ENCODE data around the gene PSMD10.
A peak's percentile ranks its signal among the peaks of the same experiment; 100 is the strongest.

Gene PSMD10
- 30.0 to 33.0 reads per million in 2 donors for total RNA-seq

DNA sequence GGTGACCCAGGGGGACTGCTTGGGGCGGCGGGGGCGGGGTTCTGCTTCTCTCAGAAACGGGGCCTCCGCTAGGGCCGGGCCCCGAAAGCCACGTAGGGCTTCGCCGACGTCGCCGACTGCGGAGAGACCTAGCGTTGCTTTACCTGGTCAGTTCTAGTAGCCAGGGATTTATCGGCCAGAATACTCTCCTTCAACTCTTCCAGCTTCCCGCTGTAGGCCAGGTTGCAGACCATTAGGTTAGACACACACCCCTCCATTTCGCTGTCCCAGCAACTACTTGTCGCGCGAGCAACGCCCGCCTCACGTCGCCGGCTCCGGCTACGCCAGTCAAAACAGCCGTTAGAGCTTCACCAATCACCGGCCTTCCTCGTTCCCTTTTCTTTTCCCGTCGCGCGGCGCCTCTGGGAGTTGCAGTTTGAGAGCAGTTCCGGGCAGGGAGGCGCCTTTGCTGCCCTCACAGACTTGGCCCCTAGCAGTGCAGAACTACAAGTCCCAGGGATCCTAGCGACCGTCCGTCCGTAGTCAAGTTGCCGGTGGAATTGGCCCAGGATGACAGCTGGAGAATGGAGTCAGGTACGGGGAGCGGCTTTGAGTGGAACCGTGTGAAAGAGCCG lies at the start of gene PSMD10, which contains the start of gene ATG4A:
Gene PSMD10 (minus strand): TSS at position 279 of the 614 bp plus-strand sequence. CDS start 22 bp downstream, at position 257.
Gene ATG4A (plus strand): TSS at position 515 of the 614 bp plus-strand sequence. CDS start 49 bp downstream, at position 564.
- peak; percentile 67 for DNase-seq

DNA sequence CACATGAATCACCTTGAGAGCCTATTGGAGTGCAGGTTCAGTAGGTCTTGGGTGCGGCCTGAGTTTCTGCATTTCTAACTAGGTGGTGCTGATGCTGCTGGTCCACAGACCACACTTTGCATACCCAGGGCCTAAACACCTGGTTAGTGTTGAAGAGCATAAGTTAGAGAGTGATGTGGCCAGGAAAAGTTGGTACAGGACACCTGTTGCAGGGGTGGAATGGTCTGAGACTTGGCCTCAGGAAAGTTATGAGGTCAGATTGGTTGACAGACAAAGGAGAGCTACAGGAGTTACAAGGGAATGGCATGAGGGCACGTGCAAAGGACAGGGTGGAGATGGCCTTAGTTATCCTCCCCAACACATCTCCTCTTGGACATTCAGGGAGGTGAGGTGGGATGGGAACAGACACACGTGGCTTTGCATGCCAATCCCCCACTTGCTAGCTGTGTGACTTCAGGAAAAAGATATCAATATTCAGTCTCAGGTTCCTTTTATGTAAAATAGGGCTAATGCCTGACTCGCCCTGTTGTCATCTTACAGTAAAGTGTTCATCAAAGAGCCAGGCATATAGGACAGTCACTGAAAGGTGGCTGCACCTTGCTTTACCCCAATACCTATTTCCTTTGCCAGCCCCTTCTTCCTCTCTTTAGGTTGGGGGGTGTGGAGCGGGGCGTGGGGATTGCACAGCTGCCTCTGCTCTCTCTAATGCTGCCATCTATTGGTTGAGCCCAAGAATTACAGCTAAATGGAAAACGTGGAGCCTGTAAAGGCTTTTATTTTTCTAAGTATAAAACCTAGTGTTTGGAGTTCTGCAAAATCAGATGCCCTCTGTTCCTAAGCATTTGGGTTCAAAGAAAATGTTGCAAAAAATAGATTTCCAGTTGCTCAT lies 47.7 kb upstream of the PSMD10 start:
- DNase-seq: no peak

- no peak for DNase-seq
These were observed 43.4 kb upstream of the PSMD10 start for GRCh38 chrX:108134724-108135123.

DNA sequence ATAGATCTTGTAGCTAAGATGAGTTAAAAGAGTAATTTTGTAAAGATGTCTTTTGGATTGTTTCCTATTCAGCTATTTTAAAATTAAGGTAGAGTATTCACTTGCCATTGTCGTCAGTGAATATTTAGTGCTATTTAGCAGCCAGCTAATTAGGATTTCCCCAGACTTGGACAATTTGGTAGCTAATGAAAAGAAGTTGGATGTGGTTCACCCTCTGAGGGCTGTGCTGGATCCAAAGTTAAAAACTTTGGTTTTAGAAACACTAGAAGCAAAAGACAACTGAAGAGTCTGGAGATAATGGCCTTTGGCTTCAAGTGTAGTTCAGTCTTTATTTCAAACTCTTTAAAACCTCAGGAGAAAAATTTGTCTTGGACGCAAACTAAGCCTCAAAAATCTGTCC lies 41.5 kb upstream of the PSMD10 start:
- DNase-seq: no peak

DNA sequence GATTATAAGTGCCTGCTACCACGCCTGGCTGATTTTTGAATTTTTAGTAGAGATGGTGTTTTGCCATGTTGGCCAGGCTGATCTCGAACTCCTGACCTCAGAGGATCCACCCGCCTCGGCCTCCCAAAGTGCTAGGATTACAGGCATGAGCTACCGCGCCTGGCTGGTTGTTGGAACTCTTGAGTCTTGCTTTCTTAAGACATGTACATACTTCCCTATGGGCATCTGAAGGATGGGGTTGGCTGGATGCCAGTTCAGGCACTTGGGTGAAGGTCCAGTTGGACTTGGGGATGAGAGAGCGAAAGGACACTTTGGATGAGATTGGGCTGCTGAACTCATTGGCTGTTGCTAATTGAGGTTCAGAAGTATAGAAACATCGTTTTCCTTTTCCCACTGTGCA lies 40.7 kb upstream of the PSMD10 start:
- DNase-seq: no peak

GRCh38 chrX:108131471-108131870 lies 40.1 kb upstream of the PSMD10 start:
- no peak for DNase-seq

DNA sequence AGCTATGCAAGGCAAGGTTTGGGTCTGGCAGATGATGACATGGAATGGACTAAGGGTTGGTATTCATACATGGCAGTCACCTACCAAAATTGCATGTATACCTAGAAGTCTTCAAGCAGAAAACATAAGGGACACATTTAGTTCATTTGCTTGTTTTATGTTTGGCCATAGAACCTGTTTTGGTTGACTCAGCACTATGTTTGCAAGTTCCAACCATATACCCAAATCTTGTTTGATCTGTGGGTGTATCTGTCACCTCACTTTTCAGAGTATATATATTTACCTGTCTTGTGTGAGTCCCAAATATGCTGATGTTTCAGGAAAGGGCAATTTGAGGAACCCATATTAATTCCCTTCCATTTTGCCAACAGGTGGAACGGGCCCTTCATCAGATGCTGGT lies 39.5 kb upstream of the PSMD10 start:
- no peak for DNase-seq

DNA sequence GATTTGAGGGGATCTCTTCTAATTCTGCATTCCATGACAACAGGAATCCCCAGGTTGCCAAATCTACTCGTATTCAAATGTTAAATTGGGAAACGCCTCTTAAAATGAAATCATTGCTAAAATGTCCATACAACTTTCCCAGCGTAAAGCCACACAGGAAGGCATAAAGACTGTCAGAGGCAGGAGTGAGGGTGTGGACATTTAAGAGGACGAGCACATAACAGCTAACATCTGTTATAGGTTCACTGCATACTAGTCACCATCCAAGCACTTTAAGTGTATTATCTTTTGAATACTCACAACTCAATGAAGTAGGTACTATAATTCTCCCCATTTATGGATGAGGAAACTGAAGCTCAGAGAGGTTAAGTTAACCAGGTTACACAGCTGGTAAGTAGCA lies 35.8 kb upstream of the PSMD10 start:
- no peak for DNase-seq

- no peak for DNase-seq
These were observed 35.3 kb upstream of the PSMD10 start for GRCh38 chrX:108126661-108127060.

- DNase-seq: no peak
These were observed 32.4 kb upstream of the PSMD10 start for GRCh38 chrX:108123591-108124366.

GRCh38 chrX:108122748-108123147 lies 31.4 kb upstream of the PSMD10 start:
- no peak for DNase-seq

DNA sequence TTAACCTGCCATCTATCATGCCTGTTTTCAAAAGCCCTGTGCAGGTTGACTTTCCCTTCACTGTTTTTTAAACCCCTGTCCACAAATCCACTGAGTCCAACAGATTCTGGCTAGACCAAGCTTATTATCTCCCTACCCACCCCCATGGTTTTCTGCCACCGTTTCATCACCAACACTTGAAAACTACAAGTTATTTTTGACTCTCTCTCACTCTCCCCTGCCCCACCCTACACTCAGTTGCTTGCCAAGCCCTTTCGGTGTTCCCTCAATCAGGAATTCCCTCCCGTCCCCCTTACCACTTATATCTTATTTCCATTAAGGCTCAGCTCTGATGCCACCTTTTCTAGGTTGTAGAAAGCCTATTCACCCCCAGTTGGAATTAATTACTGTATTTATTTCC lies 29.9 kb upstream of the PSMD10 start:
- no peak for DNase-seq

GRCh38 chrX:108117988-108118387 lies 26.6 kb upstream of the PSMD10 start:
- DNase-seq: no peak

DNA sequence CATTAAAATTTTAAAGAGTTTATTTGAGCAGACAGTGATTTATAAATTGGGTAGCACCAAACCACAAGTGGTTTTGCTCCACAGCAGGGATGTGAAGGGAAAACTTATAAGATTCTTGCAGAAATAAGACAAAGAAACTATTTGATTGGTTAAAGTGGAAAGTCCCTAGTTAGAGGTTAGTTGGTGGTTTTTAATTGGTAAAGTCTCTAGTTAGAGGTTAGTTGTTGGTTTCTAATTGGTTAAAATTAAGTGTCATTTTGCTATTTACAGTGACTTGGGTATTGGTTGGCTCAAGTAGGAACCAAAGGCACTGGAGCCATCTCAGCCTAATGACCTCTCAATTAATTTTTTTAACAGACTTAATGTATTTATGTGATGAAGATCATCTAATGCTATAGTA lies 23.2 kb upstream of the PSMD10 start:
- no peak for DNase-seq

- no peak for DNase-seq
These were observed 14.1 kb upstream of the PSMD10 start for GRCh38 chrX:108105473-108105872.

- no peak for DNase-seq
These were observed 6.0 kb upstream of the PSMD10 start for GRCh38 chrX:108097380-108097779.

DNA sequence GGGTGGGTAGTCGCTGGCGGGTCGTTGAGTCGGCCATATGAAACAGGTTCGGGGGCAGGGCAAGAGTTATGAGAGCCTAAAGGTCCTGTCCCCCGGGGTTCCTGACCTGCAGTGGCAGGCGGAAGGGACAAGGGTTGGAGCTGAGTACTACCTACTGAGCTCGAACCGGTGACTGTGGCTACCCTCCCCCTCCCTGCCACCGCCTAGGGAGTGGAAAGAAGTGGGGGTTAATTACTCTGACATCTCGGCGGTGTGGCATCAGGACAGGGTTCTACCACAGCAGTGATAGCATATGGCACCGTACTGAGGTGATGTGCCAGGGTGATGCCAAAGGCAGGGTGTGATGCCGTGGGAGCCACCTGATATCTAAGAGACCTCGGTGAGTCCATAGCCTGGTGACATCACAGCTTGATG lies 543 bp upstream of the PSMD10 start:
- no peak for DNase-seq

GRCh38 chrX:108090491-108091263 lies 665 bp downstream of the PSMD10 start:
- DNase-seq: no peak

DNA sequence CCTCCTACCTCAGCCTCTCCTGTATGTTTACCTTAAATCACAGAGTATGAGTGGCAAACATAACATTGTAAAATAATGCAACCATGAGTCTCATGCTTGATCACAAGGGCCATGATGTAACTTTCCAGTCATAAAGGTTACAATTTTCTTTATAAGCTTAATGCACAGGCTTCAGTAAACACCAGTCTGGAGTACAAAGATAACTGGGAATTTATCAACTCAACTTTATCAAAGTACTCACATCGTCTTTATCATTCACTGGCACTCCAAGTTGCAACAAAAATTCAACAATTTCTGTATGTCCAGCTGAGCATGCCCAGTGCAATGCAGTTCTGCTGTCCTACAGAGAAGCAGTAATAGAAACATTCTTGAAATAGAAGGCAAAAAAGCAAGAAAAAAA lies 2.8 kb downstream of the PSMD10 start:
- DNase-seq: no peak

- DNase-seq: no peak
These were observed 3.5 kb downstream of the PSMD10 start for GRCh38 chrX:108087792-108088191.

DNA sequence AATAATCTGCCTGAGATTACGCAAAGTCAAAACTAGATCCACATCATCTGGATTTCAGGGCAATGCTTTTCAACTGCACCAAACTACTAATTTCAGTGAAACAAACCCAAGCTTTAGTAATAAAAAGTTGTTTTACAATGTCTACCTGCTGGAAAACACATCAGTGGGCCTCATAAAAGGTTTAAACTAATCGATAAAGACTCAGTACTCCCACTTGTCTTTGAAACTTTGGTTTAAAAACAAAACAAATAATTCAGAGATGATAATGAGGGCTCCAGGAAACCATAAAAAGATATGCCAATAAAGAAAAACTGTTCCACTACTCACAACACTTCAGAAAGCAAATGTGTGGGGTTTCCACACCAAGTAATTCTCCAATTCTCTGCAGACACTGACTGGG lies 10.2 kb downstream of the PSMD10 start:
- DNase-seq: no peak

DNA sequence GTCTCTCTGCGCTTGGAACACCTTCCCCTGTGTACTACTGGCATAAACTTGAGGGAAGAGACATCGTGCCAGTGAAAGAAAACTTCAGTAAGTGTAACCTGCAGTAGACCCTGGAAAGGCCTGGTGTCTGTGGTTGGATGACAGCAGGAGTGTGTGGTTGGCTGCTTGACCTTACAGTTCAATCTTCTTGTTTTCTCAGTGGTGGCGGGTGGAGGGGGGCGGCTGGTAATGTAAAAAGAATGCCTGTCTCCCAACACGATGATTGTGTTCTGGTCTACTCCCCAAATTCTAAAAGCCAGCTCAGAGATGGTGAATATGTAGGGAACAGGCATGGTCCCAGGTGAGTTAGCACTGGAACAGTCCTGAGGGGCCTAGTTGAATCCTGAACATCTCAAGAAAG lies 18.6 kb downstream of the PSMD10 start:
- no peak for DNase-seq

- DNase-seq: no peak
These were observed 19.8 kb downstream of the PSMD10 start for GRCh38 chrX:108071578-108071977.
